Measurements from ENCODE around the gene FADS3.

The FADS3 gene

GRCh38 chr11:61872935-61873565 lies 18.3 kb downstream of the FADS3 start:
- TF ChIP-seq, protein P1, sequence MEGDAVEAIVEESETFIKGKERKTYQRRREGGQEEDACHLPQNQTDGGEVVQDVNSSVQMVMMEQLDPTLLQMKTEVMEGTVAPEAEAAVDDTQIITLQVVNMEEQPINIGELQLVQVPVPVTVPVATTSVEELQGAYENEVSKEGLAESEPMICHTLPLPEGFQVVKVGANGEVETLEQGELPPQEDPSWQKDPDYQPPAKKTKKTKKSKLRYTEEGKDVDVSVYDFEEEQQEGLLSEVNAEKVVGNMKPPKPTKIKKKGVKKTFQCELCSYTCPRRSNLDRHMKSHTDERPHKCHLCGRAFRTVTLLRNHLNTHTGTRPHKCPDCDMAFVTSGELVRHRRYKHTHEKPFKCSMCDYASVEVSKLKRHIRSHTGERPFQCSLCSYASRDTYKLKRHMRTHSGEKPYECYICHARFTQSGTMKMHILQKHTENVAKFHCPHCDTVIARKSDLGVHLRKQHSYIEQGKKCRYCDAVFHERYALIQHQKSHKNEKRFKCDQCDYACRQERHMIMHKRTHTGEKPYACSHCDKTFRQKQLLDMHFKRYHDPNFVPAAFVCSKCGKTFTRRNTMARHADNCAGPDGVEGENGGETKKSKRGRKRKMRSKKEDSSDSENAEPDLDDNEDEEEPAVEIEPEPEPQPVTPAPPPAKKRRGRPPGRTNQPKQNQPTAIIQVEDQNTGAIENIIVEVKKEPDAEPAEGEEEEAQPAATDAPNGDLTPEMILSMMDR (IDR thresholded peaks at IDR 0.05) = no peak

DNA sequence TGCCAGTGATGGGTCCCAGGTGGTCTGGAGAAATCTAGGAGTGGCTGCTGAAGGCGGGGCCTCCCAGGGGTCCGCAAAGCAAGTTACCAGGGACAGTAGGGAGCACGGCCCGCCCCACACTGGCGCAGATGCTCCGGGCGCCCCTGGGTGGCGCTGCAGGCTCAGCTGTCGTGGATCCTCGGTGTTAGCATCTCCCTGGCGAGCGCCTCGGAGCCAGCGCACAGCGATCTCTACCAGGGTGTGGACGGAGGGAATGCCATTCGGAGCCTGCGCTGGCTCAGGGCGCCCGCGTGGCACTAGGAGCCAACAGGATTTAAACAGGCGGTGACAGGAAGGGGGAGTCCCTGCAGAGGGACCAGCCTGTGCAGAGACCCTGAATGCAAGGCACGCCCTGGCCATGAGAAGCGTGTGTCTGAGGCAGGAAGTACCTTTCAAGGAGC lies 20.2 kb downstream of the FADS3 start:
- TF ChIP-seq, protein P1 (IDR thresholded peaks at IDR 0.05) = peak; percentile 80

GRCh38 chr11:61870541-61871031 lies 20.8 kb downstream of the FADS3 start:
- TF ChIP-seq, protein P1 (IDR thresholded peaks at IDR 0.05) = no peak

GRCh38 chr11:61869708-61870451 lies 21.5 kb downstream of the FADS3 start:
- TF ChIP-seq, protein P1 (IDR thresholded peaks at IDR 0.05) = no peak

DNA sequence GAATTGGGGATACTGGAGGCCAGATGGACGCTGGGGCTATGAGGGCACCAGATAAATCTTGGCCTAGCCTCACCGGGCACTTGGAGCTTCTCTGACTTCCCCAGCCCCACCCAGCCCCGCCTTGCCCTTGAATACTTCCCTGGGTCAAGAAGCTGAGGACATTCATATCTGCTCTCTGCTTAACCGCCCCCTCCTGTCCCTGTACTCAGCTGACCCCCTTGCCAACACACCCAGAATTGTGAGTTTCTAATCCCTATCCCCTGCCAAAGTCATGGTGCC lies 22.0 kb downstream of the FADS3 start:
- TF ChIP-seq, protein P1 (IDR thresholded peaks at IDR 0.05) = no peak

DNA sequence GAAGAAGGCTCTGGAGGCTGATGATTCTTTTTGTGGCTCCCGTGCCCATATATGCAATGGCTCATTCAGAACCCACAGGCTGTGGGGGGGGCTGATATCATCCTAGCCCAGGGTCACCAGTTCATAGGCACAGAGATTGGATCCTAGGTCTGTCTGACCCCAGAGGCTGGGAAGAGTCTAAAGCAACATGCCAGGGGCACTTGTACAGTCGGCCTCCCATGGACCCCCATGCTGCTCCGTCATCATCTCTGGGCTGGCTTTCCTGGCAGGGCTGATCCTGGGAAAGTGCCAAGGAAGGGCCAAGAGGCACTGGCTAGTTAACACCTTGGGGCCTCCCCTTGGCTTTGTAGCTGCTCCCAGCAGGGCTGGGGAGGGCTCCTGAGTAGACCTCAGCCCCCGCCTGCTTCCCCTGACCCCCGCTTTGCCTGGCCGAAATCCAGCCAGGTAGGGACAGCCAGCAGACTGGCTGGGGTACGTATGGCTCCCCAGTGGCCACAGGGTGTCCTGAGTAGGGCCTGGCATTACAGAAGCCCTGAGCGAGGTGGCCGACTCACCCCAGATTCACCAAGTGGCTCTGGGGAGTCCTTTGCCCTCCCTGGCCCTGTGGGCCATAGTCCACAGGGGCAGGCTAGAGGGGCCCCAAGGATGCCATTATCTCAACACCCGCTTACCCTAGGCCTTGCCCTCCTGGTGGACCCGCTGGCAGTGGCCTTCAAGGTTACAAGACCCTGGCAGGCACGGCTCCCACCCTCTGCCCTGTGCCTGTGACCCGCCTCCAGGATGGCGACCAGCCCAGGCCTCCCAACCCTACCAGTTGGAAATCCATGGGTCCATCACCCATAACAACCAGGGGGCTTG lies 22.5 kb downstream of the FADS3 start:
- TF ChIP-seq, protein P1 (IDR thresholded peaks at IDR 0.05) = no peak

GRCh38 chr11:61866958-61867343 lies 24.4 kb downstream of the FADS3 start:
- TF ChIP-seq, protein P1 (IDR thresholded peaks at IDR 0.05) = no peak
